Right cardiac atrium (tissue), 5 donors: ENCODE results near the gene CCDC7. TPM values are rescaled to one million over a fixed set of nuclear protein-coding genes. Genes with fewer than 3 reads are reported as not detected.
"Not testable (repeated sequence)": the region's sequence is repeated elsewhere in the genome, so short reads cannot be mapped to it uniquely, and the experiment has no call there.

Experiments used
- ATAC-seq, 2 donors: fragments of 200-7000 bp; cut with Tn5 transposase; one replicate each; pipeline versions ENCODE4 v1.8.0 to v1.9.1; 2020; ENCODE audit warnings: moderate library complexity in 2 of 2, mild to moderate bottlenecking in 1 of 2
- DNase-seq, 3 donors: peaks; one replicate each; pipeline ENCODE4 v3.0.0-alpha.2; 2020
- H3K27ac ChIP-seq: one replicate; pipeline ENCODE4 v1.5.1; 2013; ENCODE audit warnings: mild to moderate bottlenecking, low read length, control low read depth, moderate library complexity
- H3K27me3 ChIP-seq: one replicate; pipeline ENCODE4 v1.6.1; 2013; ENCODE audit not compliant: control insufficient read depth, insufficient read depth
- H3K4me1 ChIP-seq: one replicate; pipeline ENCODE4 v1.6.1; 2013; ENCODE audit warnings: low read length; ENCODE audit not compliant: control insufficient read depth, insufficient read depth
- H3K4me3 ChIP-seq: one replicate; pipeline ENCODE4 v1.5.1; 2013; ENCODE audit warnings: low read length, control low read depth
- H3K9me3 ChIP-seq: one replicate; pipeline ENCODE4 v1.6.1; 2013; ENCODE audit warnings: low read length; ENCODE audit not compliant: control insufficient read depth
- whole genome bisulfite sequencing: extraction: QIAGEN DNeasy Blood & Tissue Kit; methylation state at CpG from one replicate; pipeline ENCODE4 v1.1.7; 2013; 5-methylcytosine and 5-hydroxymethylcytosine counted together
- intact Hi-C, 4 donors: fragments of 100-400 bp; cut with DNase I; formaldehyde crosslinking; loops; one replicate each; pipeline versions ENCODE4 v1.11.0 to v1.14.0; 2022 to 2023
- polyA plus RNA-seq: library from polyadenylated mRNA; stranded (reverse); fragments of 200-250 nt; gene quantifications from one replicate; pipeline ENCODE4 v1.2.3, GENCODE V29; 2013
- total RNA-seq, 4 donors: library from RNA; stranded (reverse); fragmentation: NEBNext Ultra II Directional; extraction: Animal tissue kit (Norgen Biotek cat#: 25700); gene quantifications; one replicate each; pipeline ENCODE4 v1.2.1, GENCODE V29; 2021
- donor health status: healthy with polysubstance abuse.
- donor health status: DM: no; HTN: yes; CAD: no.
- donor health status: DM: no; HTN: no; CAD: no.
- donor health status: DM: no; HTN: yes; CAD: no; lungs with severe emphysema.
- donor health status: DM: yes; HTN: yes; CAD: no.

Gene CCDC7
- total and polyA plus RNA-seq, 5 donors, result 0.91 to 38.7 (median 34.7) TPM

- Histone ChIP-seq H3K4me3 (no peak overlapping the region), H3K27me3 (no peaks in the 10 kb centered on the region), H3K27ac (no peak overlapping the region), H3K9me3 (no peaks in the 10 kb centered on the region), H3K4me1 (no peaks in the 10 kb centered on the region)
- WGBS, result 74% methylated on average over 2 of the region's 2 CpGs
- intact Hi-C loops, result no loop called here
- DNase-seq (no peak), ATAC-seq (no peak)
Observed at GRCh38 chr10:32582946-32583345, 137.0 kb downstream of the CCDC7 start.

- ATAC-seq, DNase-seq, H3K27ac ChIP-seq, H3K27me3 ChIP-seq, H3K9me3 ChIP-seq, H3K4me3 ChIP-seq, intact Hi-C loops, H3K4me1 ChIP-seq: not testable (repeated sequence)
- 75% methylated on average over 5 of the region's 5 CpGs for WGBS
Observed at GRCh38 chr10:32598022-32598421, 152.1 kb downstream of the CCDC7 start.

GRCh38 chr10:32600317-32600716, 154.4 kb downstream of the CCDC7 start:
- intact Hi-C loops, result no loop called here
- no peaks in the 10 kb centered on the region for H3K27me3 ChIP-seq
- no peak overlapping the region for H3K4me3 ChIP-seq
- H3K4me1 ChIP-seq, result no peaks in the 10 kb centered on the region
- WGBS, result 76% methylated on average over 2 of the region's 2 CpGs
- no peaks in the 10 kb centered on the region for H3K9me3 ChIP-seq
- H3K27ac ChIP-seq, result no peak overlapping the region
- no peak for ATAC-seq
- no peak for DNase-seq

GRCh38 chr10:32601562-32601961, 155.6 kb downstream of the CCDC7 start:
- DNase-seq, H3K9me3 ChIP-seq, ATAC-seq, H3K27ac ChIP-seq, H3K4me3 ChIP-seq, intact Hi-C loops, H3K27me3 ChIP-seq, H3K4me1 ChIP-seq: not testable (repeated sequence)
- 79% methylated on average over 3 of the region's 3 CpGs for WGBS

GRCh38 chr10:32605787-32606186, 159.8 kb downstream of the CCDC7 start:
- intact Hi-C loops, result no loop called here
- H3K27me3 ChIP-seq, result no peaks in the 10 kb centered on the region
- ATAC-seq, result no peak
- 78% methylated on average over 2 of the region's 2 CpGs for WGBS
- no peak overlapping the region for H3K27ac ChIP-seq
- H3K4me3 ChIP-seq, result no peak overlapping the region
- H3K4me1 ChIP-seq, result no peaks in the 10 kb centered on the region
- DNase-seq, result no peak
- H3K9me3 ChIP-seq, result no peaks in the 10 kb centered on the region

- H3K27me3 ChIP-seq, H3K4me1 ChIP-seq, intact Hi-C loops, H3K9me3 ChIP-seq, H3K27ac ChIP-seq, H3K4me3 ChIP-seq, ATAC-seq, DNase-seq: not testable (repeated sequence)
- 97% methylated on average over 2 of the region's 2 CpGs for WGBS
Observed at GRCh38 chr10:32610543-32610942, 164.6 kb downstream of the CCDC7 start.

GRCh38 chr10:32616438-32616837, 170.5 kb downstream of the CCDC7 start:
- H3K27me3 ChIP-seq, result no peaks in the 10 kb centered on the region
- H3K9me3 ChIP-seq, result no peaks in the 10 kb centered on the region
- DNase-seq (no peak), ATAC-seq (no peak)
- WGBS, result 79% methylated on average over 2 of the region's 2 CpGs
- H3K4me3 ChIP-seq, result no peak overlapping the region
- H3K27ac ChIP-seq, result no peak overlapping the region
- H3K4me1 ChIP-seq, result no peaks in the 10 kb centered on the region
- intact Hi-C loops, result no loop called here

- Histone ChIP-seq H3K27ac (no peak overlapping the region), H3K9me3 (no peaks in the 10 kb centered on the region), H3K27me3 (no peaks in the 10 kb centered on the region), H3K4me3 (no peak overlapping the region), H3K4me1 (no peaks in the 10 kb centered on the region)
- ATAC-seq, result no peak
- no peak for DNase-seq
- intact Hi-C loops, result no loop called here
Observed at GRCh38 chr10:32618482-32618881, 172.5 kb downstream of the CCDC7 start.

GRCh38 chr10:32621969-32622368, 176.0 kb downstream of the CCDC7 start:
- ATAC-seq, result no peak
- H3K4me3 ChIP-seq, result no peak overlapping the region
- H3K4me1 ChIP-seq, result no peaks in the 10 kb centered on the region
- no peak overlapping the region for H3K27ac ChIP-seq
- no peaks in the 10 kb centered on the region for H3K9me3 ChIP-seq
- intact Hi-C loops, result no loop called here
- 56% methylated on average over 1 of the region's 1 CpG for WGBS
- no peaks in the 10 kb centered on the region for H3K27me3 ChIP-seq
- DNase-seq, result no peak

- Histone ChIP-seq H3K27me3 (no peaks in the 10 kb centered on the region), H3K4me3 (no peak overlapping the region), H3K4me1 (no peaks in the 10 kb centered on the region), H3K9me3 (no peaks in the 10 kb centered on the region), H3K27ac (no peak overlapping the region)
- WGBS, result 83% methylated on average over 2 of the region's 2 CpGs
- intact Hi-C loops, result no loop called here
- DNase-seq (no peak), ATAC-seq (no peak)
Observed at GRCh38 chr10:32622409-32622808, 176.5 kb downstream of the CCDC7 start.

GRCh38 chr10:32627183-32627582, 181.2 kb downstream of the CCDC7 start:
- H3K9me3 ChIP-seq, result no peaks in the 10 kb centered on the region
- H3K4me3 ChIP-seq, result no peak overlapping the region
- no peaks in the 10 kb centered on the region for H3K4me1 ChIP-seq
- ATAC-seq (no peak), DNase-seq (no peak)
- H3K27ac ChIP-seq, result no peak overlapping the region
- intact Hi-C loops, result no loop called here
- WGBS, result 97% methylated on average over 1 of the region's 1 CpG
- H3K27me3 ChIP-seq, result no peaks in the 10 kb centered on the region

- no peak for DNase-seq
- H3K9me3 ChIP-seq, result no peaks in the 10 kb centered on the region
- H3K27me3 ChIP-seq, result no peaks in the 10 kb centered on the region
- no peak overlapping the region for H3K27ac ChIP-seq
- H3K4me3 ChIP-seq, result no peak overlapping the region
- H3K4me1 ChIP-seq, result no peaks in the 10 kb centered on the region
- intact Hi-C loops, result no loop called here
- ATAC-seq, result no peak
Observed at GRCh38 chr10:32629910-32630309, 184.0 kb downstream of the CCDC7 start.
